ENCODE results near the gene MICU1.
"Not testable (repeated sequence)": the region's sequence is repeated elsewhere in the genome, so short reads cannot be mapped to it uniquely, and the experiment has no call there.

MICU1 gene

GRCh38 chr10:72502581-72502980, 123.3 kb downstream of the MICU1 start:
- DNase-seq: no peak

GRCh38 chr10:72499701-72500100, 126.2 kb downstream of the MICU1 start:
- DNase-seq: no peak

- DNase-seq: no peak
These were observed 134.9 kb downstream of the MICU1 start for GRCh38 chr10:72490951-72491350.

GRCh38 chr10:72487521-72487920, 138.4 kb downstream of the MICU1 start:
- no peak for DNase-seq

DNA sequence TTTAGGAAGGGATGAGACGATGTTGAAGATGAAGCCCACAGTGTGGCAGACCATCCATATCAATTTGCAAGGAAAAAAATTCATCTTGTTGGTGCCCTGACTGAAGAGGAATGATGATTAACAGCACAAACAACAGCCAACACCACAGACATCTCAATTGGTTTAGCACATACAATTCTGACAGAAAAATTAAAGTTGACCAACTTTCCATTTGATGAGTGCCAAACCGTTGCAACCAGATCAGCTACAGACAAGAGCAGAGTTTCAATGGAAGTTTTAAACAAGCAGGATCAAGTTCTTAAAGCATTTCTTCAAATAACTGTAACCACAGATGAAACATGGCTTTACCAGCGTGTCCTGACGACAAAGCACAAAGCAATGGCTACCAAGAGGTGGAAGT, 138.8 kb downstream of the MICU1 start:
- no peak for DNase-seq

DNA sequence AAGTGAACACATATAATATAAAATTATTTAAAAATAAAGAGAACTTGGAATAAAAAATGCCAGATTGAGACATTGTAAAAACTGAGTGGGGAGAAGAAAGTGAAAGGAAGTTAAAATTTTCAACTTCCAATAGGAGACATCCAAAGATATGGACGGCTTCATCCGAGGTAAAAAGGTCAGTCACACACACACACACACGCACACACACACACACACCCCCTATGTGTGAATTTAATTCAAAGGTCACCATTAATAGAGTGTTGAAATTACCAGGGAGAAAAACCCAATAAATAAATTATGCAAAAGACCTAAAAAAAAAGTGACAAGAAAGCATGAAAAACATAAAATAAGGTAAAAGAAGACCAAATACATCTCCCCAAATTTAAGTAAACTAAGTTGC, 140.2 kb downstream of the MICU1 start:
- no peak for DNase-seq

- DNase-seq: no peak
These were observed 141.4 kb downstream of the MICU1 start for GRCh38 chr10:72484521-72484920.

GRCh38 chr10:72483471-72483870, 142.4 kb downstream of the MICU1 start:
- no peak for DNase-seq

- no peak for DNase-seq
These were observed 145.0 kb downstream of the MICU1 start for GRCh38 chr10:72480861-72481260.

- DNase-seq: no peak
These were observed 148.4 kb downstream of the MICU1 start for GRCh38 chr10:72477463-72477862.

GRCh38 chr10:72472306-72472705, 153.6 kb downstream of the MICU1 start:
- DNase-seq: no peak

DNA sequence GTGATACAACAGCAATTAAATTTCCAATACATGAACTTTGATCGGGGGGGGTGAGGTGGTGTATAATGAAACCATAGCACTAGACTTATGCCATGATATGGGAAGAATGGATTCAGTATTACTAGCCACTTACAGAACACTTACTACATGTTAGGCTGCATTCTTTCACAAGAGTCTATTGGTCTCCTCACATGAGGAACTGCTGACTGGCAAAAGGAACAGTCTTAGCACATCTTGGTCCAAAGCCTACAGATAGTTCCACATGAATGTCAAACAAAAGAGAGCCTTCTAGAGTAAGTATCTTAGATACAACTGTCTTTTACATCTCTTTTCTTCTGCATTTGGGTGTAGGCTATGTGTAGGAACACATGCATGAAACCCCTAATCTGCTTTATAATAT, 155.2 kb downstream of the MICU1 start:
- DNase-seq: no peak

DNA sequence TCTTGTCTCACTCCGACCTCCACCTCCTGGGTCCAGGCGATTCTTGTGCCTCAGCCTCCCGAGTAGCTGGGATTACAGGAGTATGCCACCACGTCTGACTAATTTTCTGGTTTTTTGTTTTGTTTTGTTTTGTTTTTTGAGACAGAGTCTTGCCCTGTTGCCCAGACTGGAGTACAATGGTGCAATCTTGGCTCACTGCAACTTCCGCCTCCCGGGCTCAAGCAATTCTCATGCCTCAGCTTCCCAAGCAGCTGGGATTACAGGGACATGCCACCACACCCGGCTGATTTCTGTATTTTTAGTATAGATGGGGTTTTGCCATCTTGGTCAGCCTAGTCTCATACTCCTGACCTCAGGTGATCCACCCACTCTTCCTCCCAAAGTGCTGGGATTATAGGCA, 158.8 kb downstream of the MICU1 start:
- DNase-seq: not testable (repeated sequence)

GRCh38 chr10:72466018-72466417, 159.9 kb downstream of the MICU1 start:
- DNase-seq: no peak

GRCh38 chr10:72464438-72464837, 161.4 kb downstream of the MICU1 start:
- no peak for DNase-seq

DNA sequence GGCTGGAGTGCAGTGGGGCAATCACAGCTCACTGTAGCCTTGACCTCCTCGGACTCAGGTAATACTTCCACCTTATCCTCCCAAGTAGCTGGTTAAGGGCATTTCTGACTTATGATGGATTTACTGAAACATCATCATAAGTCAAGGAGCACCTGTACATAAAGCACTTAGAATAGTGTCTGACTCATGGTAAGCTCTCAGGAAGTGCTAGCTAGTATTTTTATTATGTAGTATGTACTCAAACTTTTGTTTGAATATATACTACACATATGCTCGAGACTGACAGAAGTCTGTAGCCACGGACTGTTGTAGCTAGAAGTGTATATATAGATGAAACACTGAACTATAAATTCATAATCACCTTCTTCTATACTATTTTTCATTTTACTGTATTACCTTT, 163.6 kb downstream of the MICU1 start:
- no peak for DNase-seq

DNA sequence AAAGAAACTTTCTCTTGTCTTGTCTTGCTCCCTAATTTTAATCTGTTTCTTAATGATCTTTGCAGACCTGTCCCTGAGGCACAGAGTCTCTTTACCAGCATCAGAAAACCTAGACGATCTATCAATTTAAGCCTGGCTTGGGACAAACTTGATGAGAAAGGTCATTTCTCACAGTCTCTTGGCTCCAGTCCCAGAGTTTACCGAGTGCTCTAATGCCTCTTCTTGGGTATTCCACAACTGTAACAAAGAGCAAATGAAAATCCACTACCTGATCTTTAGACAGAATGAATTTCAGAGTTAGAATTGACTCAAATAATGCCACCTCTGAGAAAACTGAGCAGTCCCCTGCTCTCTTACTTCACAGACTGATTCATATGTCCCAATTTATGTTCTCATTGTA, 164.8 kb downstream of the MICU1 start:
- no peak for DNase-seq

DNA sequence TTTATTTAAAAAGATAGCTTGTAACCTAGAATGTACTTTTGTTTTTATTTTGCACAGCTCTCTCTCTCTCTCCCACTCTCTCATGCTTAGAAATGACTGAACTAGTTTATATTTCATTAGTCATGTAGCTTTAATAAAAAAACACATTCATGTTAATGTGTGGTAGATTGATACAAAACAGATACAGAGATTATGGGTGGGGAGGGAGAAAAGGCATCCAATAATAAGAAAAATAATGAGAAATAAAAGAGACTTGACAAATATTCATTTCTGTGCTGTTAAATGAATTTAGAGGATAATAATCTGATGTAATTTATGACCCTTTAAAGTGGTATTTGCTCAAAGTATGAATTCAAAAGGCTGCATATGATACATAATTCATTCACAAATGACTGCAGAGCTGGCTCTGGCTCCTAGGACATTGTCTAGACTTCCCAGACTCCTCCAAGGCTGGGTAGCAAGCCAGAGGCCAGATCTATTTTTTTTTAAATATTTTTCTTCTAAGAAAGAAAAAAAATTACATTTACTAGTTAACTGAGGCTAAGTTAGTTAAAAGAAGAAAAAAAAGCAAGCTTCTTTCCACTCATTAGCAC, 165.5 kb downstream of the MICU1 start:
- DNase-seq: no peak

DNA sequence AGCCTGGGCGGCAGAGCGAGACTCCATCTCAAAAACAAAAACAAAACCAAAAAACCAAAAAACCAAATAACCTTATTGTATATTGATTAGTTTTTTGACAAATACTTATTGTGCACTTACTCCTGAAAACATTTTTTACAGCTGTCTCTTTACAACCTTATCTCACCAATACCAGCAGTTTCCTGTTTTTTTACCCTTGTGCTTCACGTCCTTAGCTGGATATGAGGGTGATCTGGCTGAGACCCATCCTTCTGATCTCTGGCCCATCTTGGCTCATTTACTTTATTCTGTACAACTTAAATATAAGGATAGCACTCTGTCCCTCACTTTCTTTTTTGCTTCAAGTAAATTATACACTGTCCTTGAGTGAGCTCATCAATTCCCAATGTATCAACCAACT, 166.6 kb downstream of the MICU1 start:
- DNase-seq: no peak

GRCh38 chr10:72455889-72456595, 169.8 kb downstream of the MICU1 start:
- DNase-seq: no peak

DNA sequence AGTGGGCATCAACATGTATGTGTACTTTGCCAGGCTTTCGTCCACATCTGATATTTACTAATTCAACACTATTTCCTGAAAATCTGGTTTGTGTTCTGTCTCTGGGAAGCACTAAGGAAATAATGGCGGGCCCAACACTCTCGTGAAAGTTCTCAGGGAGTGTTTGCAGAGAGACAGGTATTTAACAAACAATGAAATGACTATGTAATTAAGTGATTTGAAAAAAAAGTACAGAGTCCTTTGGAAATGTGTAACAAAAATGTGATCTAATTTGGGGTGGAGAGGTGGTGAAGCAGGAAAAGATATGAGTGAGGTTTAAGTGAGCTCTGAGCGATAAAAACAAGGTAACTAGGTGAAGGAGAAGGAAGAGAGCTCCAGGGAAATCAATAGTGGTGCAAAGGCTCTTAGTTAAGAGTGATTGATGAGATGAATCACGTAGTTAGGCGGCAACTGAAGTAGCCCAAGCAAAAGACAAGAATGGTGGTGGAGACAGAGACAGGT, 175.9 kb downstream of the MICU1 start:
- no peak for DNase-seq

GRCh38 chr10:72445851-72446250, 180.0 kb downstream of the MICU1 start:
- DNase-seq: no peak

DNA sequence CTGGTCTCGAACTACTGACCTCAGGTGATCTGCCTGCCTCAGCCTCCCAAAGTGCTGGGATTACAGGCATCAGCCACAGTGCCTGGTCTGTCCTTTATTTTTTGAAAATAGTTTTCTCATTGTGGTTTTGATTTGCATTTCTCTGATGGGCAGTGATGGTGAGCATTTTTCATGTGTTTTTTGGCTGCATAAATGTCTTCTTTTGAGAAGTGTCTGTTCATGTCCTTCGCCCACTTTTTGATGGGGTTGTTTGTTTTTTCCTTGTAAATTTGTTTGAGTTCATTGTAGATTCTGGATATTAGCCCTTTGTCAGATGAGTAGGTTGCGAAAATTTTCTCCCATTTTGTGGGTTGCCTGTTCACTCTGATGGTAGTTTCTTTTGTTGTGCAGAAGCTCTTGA, 182.9 kb downstream of the MICU1 start:
- not testable (repeated sequence) for DNase-seq

DNA sequence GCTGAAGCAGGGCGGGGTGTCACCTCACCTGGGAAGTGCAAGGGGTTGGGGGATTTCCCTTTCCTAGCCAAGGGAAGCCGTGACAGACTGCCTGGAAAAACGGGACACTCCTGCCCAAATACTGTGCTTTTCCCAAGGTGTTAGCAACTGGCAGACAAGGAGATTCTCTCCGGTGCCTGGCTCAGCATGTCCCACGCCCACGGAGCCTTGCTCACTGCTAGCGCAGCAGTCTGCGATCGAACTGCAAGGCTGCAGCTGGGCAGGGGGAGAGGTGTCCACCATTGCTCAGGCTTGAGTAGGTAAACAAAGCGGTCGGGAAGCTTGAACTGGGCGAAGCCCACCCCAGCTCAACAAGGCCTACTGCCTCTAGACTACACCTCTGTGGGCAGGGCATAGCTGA, 190.3 kb downstream of the MICU1 start:
- DNase-seq: no peak

- DNase-seq: not testable (repeated sequence)
These were observed 194.9 kb downstream of the MICU1 start for GRCh38 chr10:72430936-72431335.
